ENCODE data around the gene CHD1L. TPM values are rescaled to one million over a fixed set of nuclear protein-coding genes. Genes with fewer than 3 reads are reported as not detected.
A peak's percentile ranks its signal among the peaks of the same experiment; 100 is the strongest.

CHD1L gene
- total RNA-seq, 1 experiment from 2014 or later: 64.2 TPM

DNA sequence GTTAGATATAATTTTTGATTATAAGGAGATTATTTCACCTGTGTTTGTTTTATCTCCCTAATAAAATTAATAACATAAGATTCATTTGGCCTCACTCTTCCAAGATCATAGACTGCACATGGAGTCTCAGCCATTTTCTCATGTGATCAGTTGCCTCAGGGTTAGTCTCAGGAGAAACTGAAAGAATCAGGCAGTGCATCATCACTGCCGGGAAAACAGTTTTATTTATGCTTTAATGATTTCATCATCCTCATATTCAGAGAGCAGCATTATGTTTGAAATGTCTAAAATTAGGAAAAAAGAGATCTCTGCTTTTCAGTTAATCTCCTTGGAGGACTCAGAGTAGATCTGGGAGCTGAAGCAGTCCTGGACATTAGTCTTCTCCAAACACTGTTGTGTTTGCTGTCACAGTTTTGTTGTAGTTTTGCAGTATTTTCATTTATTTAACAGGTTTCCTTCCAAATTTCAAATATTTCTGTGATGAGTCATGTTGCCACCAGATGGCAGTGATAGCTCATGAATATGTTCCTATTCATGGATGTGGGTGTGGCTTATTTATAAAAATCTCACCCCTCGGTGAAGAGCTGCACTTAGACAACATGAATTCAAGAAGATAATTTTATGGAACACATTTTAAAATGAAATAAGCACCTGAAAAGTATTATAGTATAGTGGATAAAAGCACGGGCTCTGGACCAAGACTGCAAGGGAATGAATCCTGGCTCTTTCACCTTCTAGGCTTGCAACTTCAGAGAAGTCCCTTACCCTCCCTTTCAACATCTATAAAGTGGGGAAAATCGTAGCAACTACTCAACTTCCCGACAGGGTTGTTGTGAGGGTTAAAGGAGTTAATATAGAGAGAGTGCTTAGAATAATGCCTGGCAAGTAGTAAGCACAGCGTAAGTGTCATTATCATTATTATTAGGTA is 31.2 kb downstream of the CHD1L start:
- no peak for DNase-seq
- H3K27me3 ChIP-seq (ENCODE audit: insufficient read depth, low read length): no peaks in the 10 kb centered on the region
- no peak overlapping the region for H3K27ac ChIP-seq (ENCODE audit: insufficient read length, low read depth, low read length)
- no peak overlapping the region for H3K4ac ChIP-seq (ENCODE audit: low read depth, low read length)
- no peak overlapping the region for H2BK15ac ChIP-seq (ENCODE audit: low read depth, low read length)
- H4K8ac ChIP-seq (replicated peaks; ENCODE audit: insufficient read length, low read depth, low read length): no peak overlapping the region
- Mint-ChIP-seq H3K4me1 (no peaks in the 10 kb centered on the region), H3K9me3 (no peaks in the 10 kb centered on the region), H3K36me3 (ENCODE audit: insufficient read depth in 1 of 3, low read depth in 3 of 3) (peaks cover 32 to 75% (median 49%) of the 10 kb centered on the region in 3 experiments; a peak in 6 of 7 replicates), H3K4me3 (no peak overlapping the region), H3K27me3 (ENCODE audit: low read depth) (no peaks in the 10 kb centered on the region), H3K27ac (no peak overlapping the region)
- no peaks in the 10 kb centered on the region for H4K20me1 ChIP-seq (ENCODE audit: control insufficient read depth, insufficient read depth, insufficient read length)
- no peak overlapping the region for H3K4me2 ChIP-seq (ENCODE audit: insufficient read depth, insufficient read length, low read length)
- no peak overlapping the region for H3K23ac ChIP-seq (ENCODE audit: insufficient read length, low read depth, low read length)
- H2BK120ac ChIP-seq (ENCODE audit: low read depth, low read length, poor library complexity, severe bottlenecking): no peak overlapping the region
- no peak overlapping the region for H2AFZ ChIP-seq (ENCODE audit: low read length)
- H3T11ph ChIP-seq (ENCODE audit: low read length): no peak overlapping the region
- no peak overlapping the region for H3K56ac ChIP-seq (ENCODE audit: insufficient read length, low read depth, low read length)
- no peak overlapping the region for H2BK5ac ChIP-seq (ENCODE audit: insufficient read length, low read length)
- H3K23me2 ChIP-seq (ENCODE audit: insufficient read length, low read depth, low read length, poor library complexity, severe bottlenecking): no peaks in the 10 kb centered on the region
- no peaks in the 10 kb centered on the region for H3K79me2 ChIP-seq (ENCODE audit: insufficient read depth, low read length)
- H2BK20ac ChIP-seq (ENCODE audit: low read depth, low read length, poor library complexity, severe bottlenecking): no peak overlapping the region
- no peak overlapping the region for H2BK12ac ChIP-seq (ENCODE audit: insufficient read length, low read depth, low read length)
- H4K91ac ChIP-seq (ENCODE audit: insufficient read length, low read depth, low read length): no peak overlapping the region
- no peak overlapping the region for H3K18ac ChIP-seq (ENCODE audit: insufficient read length, low read depth, low read length)
- WGBS (ENCODE audit: extremely low coverage, insufficient read length, low lambda C conversion rate): no CpG with 5 or more reads among the region's 6 CpGs
- no peak overlapping the region for H2AK5ac ChIP-seq (ENCODE audit: insufficient read length, low read length)
- no peak overlapping the region for H4K5ac ChIP-seq (ENCODE audit: insufficient read length, low read depth, low read length)
- no peak overlapping the region for H3K14ac ChIP-seq (ENCODE audit: insufficient read depth, low read length)
- no peaks in the 10 kb centered on the region for H3K9me3 ChIP-seq (ENCODE audit: control insufficient read depth, low read depth, low read length)
- TF ChIP-seq, protein P1, sequence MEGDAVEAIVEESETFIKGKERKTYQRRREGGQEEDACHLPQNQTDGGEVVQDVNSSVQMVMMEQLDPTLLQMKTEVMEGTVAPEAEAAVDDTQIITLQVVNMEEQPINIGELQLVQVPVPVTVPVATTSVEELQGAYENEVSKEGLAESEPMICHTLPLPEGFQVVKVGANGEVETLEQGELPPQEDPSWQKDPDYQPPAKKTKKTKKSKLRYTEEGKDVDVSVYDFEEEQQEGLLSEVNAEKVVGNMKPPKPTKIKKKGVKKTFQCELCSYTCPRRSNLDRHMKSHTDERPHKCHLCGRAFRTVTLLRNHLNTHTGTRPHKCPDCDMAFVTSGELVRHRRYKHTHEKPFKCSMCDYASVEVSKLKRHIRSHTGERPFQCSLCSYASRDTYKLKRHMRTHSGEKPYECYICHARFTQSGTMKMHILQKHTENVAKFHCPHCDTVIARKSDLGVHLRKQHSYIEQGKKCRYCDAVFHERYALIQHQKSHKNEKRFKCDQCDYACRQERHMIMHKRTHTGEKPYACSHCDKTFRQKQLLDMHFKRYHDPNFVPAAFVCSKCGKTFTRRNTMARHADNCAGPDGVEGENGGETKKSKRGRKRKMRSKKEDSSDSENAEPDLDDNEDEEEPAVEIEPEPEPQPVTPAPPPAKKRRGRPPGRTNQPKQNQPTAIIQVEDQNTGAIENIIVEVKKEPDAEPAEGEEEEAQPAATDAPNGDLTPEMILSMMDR (conservative IDR thresholded peaks at IDR 0.05): peak; percentile 75
- H3K9ac ChIP-seq (ENCODE audit: extremely low read depth, insufficient read length, low read length): no peak overlapping the region
- no peaks in the 10 kb centered on the region for H3K4me1 ChIP-seq (ENCODE audit: insufficient read depth, low read length)
- no peaks in the 10 kb centered on the region for H3K79me1 ChIP-seq (ENCODE audit: insufficient read depth, low read depth, low read length, poor library complexity, severe bottlenecking)
